NCI-H524 (cell line): Measurements from ENCODE around the gene KLF16.
"Not testable (repeated sequence)": the region's sequence is repeated elsewhere in the genome, so short reads cannot be mapped to it uniquely, and the experiment has no call there.

Source experiments
- DNase-seq, 2 experiments: peaks; one replicate each; lab custom pipeline; 2025; lab: John Stamatoyannopoulos, UW

KLF16 gene

GRCh38 chr19:1884291-1884718 is 20.9 kb upstream of the KLF16 start:
- DNase-seq = no peak

GRCh38 chr19:1883784-1884183 is 20.4 kb upstream of the KLF16 start:
- DNase-seq = no peak

GRCh38 chr19:1882786-1883692 is 19.7 kb upstream of the KLF16 start:
- no peak for DNase-seq

DNA sequence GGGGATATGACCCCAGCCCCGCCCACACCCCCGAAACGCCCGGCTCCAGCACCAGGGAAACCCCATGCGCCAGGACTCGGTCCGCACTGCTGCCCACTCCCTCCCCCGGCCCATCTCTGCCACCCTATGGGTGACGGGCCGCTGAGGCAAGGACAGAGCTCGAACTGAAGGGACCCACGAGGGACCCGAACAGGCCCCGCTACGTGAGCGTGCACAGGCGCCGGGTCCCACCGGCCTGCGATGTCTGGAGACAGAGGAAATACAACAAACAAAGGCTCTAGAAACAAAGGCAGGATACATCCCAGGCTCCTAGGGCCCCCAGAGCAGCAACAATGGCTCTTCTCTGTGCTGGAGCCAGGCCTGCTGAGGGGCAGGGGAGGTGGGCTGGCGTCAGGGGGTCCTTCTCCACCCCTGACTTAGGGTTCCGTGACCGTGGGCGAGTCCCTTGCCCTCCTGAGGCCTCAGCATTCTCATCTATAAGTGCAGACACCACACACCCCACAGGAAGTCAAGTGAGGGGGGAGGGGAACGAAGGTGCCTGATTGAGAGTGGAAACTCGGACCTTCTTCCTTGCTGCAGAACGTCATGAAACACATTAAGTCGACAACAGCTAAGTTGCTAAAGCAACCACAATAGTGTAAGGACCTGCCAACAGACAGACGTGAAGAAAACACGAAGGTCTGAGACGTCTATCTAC is 18.9 kb upstream of the KLF16 start:
- no peak for DNase-seq

- DNase-seq = not testable (repeated sequence)
These were observed 18.2 kb upstream of the KLF16 start for GRCh38 chr19:1881393-1882088.

DNA sequence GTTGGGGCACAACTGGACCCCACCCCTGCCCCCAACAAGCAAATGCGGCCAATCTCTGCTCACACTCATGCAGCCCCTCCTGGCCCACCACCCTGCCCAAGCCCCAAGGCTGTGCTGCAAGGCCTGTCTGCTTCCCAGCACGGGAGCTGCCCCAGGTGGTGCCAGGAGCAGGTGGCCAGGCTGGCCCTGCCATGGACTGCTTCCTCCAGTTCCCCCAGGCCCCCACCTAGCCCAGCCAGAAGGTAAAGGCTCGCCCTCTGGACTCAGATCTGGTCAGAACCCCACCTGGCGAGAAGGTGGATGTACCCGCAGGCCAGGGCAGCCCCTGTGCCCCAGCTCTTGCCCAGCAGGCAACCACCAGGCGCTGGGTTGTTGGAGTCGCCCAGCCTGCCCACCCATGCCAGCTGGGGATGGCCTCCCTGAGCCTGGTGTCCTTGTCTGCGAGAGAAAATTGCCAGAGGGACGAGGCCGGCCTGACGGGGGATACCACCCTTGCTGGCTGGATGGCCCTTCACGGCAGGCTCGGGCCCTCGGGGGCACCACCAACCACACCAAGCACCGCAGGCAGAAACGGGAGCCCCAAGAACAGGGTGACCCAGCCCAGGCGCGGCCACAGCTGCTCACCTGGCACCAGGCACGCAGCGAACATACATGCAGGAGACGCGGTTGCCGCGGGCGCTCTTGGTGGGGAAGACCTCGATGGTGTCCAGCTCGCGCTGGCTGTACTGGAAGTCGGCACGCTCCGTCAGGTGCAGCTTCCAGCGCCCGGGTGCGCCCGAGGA is 17.4 kb upstream of the KLF16 start:
- no peak for DNase-seq

DNA sequence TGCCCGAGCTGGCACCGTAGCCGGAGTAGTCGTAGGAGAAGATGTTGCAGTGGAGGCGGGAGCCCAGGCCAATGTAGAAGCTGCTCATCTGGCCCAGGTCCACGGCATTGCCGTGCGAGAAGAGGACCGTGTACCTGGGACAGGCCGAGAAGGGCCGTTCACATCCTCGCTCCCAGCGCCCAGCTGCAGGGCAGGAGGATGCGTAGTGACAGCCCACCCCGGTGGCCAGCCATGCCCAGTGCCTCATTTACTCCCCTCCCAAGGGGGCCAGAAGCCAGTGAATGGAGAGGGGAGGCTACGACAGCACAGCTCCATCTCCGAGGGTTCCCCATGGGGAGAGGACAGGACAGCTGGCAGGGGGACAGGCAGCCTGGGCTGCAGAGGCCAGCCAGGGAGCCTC is 16.6 kb upstream of the KLF16 start:
- not testable (repeated sequence) for DNase-seq

GRCh38 chr19:1878583-1878982 is 15.2 kb upstream of the KLF16 start:
- DNase-seq = not testable (repeated sequence)

GRCh38 chr19:1877280-1877660 is 13.9 kb upstream of the KLF16 start:
- not testable (repeated sequence) for DNase-seq

DNA sequence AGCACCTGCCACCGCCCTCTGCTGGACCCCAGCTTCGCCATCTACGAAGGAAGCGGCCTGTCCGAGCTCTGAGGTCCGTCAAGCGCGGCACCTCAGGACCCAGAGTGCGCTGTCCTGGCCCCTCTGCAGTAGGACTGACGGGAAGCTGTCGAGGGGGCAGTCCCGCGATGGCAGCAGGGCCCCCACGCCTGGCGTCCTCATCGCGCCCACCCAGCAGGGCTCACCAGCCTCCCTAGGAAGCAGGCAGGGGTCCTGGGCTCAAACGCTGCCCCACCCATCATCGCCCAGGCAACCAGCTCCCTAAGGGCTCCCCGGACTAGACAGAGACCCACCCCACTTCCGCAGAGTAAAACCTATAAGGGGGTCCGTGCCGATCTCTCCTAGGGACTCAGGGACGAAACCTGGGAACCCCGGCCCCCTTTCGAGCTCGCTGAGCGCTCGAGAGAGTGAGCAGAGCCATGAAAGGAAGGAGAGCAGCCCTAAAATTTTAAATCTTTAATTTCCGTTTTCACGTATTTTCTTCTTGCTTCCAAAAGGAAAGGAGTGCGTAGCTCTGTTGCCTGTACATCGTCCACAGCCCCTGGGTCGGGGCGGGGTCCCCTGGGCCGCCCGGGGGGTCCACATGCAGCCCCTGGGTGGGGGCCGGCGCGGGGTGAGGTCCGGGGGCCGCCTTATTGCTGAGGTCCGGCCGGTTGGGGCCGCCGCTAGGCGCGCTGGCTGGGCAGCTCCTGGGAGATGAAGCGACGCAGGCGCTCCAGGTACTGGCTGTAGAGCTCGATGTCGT is 13.3 kb upstream of the KLF16 start:
- DNase-seq = not testable (repeated sequence)

- peak; percentile 69 to 88 for DNase-seq
These were observed 12.5 kb upstream of the KLF16 start for GRCh38 chr19:1875646-1876495.

DNA sequence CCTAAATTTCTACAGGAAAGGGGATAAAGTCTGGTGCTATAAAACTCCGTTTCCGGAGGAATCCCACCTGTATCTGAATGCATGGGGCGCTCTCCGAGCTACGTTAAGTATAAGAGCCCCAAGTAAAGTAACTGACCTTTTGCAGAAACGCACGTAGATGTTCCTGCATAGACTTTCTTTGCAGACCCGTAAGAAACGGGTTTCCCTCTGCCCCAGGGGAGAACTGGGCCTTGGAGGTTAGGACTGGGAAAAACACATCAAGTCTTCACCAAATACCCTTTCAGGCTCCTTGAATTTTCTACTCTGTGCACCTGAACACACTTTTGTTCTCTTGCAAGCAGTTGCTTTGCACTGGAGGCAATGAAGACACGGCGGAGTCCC is 11.9 kb upstream of the KLF16 start:
- not testable (repeated sequence) for DNase-seq

- DNase-seq = no peak
These were observed 11.3 kb upstream of the KLF16 start for GRCh38 chr19:1874554-1875185.

- no peak for DNase-seq
These were observed 10.4 kb upstream of the KLF16 start for GRCh38 chr19:1873524-1874473.

DNA sequence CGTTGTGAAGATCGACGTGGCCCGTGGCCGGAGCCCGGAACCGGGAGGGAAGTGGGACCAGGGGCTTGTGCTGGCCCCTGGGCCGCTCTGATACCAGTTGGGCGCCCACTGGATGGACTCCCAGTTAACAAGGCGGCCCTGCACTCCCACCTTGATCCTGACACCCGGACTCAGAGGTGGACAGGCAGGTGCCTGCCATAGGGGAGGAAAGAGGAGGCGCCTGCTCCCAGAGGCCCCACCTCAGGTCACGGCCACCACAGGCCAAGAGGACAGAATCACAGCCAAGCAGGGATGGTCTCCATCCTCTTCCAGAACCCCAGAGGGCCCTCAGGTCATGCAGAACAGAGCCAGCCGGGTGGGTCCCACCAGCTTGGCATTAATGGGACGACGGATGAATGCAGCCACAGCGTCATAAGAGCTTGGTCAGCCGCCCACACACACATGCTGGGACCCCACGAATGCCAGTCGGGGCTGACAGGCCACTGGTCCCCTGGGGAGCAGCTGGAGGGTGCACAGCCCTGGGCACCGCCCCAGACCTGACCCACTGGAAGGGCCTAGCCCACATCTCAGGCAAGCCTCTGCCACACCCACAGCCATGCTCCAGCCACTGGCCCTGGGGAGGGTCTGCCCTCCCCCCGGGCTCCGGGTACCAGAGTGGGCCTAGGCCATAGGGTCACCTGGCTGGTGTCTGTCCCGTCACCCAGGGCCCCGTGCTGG is 9.6 kb upstream of the KLF16 start:
- DNase-seq = no peak

GRCh38 chr19:1871630-1872029 is 8.3 kb upstream of the KLF16 start:
- no peak for DNase-seq

DNA sequence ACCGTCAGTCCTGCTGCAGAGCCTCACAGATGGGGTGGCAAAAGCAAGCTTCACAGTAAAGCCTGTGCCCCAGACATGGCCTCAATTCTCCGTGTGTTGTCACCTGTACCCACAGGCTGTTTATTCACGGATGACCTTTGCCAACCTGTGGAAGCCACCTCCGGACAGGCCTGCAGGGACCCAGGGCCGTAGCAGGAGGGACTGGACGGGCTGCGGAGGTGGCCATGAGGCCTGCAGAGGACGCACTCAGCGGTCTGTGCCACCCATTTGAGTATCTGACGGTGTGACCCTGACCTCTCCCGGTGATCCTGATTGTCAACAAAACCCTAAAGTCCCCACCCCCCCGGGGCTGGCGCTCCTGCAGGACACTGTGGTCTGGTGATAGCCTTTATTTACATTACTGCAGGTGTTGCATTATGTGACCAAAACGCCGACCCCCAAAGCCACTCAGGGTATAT is 7.8 kb upstream of the KLF16 start:
- no peak for DNase-seq

- no peak for DNase-seq
These were observed 5.6 kb upstream of the KLF16 start for GRCh38 chr19:1868971-1869370.
